Fibroblast of lung (primary cell): ENCODE data around the gene CHRNA5.

Experiments
- EZH2 ChIP-seq: IDR thresholded peaks from 2 replicates; pipeline ENCODE4 v1.5.1; 2012; ENCODE audit warnings: low read length, control low read depth, mild to moderate bottlenecking; ENCODE audit errors: missing control alignments
- TF ChIP-seq, protein P1 (sequence below), 2 donors: IDR thresholded peaks in 1 of 2; conservative IDR thresholded peaks in 1 of 2; 1 replicate in 1 of 2; 2 replicates in 1 of 2; pipeline ENCODE4 v1.5.1; 2011 to 2012; ENCODE audit warnings: low read length in 2 of 2, control low read depth in 1 of 2, inconsistent platforms in 1 of 2, low read depth in 1 of 2, mild to moderate bottlenecking in 1 of 2

DNA sequence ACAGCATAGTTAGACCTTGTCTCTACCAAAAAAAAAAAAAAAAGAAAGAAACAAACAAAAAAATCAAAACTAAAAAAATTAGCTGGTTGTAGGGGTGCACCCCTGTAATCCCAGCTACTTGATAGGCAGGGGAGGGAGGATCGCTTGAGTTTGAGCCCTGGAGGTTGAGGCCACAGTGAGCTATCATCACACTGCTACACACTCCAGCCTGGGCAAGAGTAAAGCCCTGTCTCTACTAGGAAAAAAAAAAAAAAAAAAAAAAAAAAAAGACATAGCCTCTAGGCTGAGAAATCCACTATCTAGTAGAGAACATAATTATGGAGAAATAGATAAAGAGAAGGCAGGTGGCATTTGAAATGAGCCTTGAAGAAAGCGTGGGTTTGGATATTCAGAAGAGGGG, 2.2 kb upstream of the CHRNA5 start:
- no peak for TF ChIP-seq EZH2
- TF ChIP-seq, protein P1, sequence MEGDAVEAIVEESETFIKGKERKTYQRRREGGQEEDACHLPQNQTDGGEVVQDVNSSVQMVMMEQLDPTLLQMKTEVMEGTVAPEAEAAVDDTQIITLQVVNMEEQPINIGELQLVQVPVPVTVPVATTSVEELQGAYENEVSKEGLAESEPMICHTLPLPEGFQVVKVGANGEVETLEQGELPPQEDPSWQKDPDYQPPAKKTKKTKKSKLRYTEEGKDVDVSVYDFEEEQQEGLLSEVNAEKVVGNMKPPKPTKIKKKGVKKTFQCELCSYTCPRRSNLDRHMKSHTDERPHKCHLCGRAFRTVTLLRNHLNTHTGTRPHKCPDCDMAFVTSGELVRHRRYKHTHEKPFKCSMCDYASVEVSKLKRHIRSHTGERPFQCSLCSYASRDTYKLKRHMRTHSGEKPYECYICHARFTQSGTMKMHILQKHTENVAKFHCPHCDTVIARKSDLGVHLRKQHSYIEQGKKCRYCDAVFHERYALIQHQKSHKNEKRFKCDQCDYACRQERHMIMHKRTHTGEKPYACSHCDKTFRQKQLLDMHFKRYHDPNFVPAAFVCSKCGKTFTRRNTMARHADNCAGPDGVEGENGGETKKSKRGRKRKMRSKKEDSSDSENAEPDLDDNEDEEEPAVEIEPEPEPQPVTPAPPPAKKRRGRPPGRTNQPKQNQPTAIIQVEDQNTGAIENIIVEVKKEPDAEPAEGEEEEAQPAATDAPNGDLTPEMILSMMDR (conservative IDR thresholded peaks at IDR 0.05 in 1 of 2, IDR thresholded peaks at IDR 0.05 in 1 of 2; ENCODE audit: low read depth in 1 of 2, low read length in 2 of 2) = no peak
